LNCAP (cell line): ENCODE results near the gene LRRC3.

Experiments used
- CTCF ChIP-seq: fragments of 450-650 bp; IDR thresholded peaks from 2 replicates; pipeline ENCODE4 v1.5.1; 2017; ENCODE audit warnings: mild to moderate bottlenecking

LRRC3 gene

GRCh38 chr21:44456915-44457736 lies 1.8 kb downstream of the LRRC3 start:
- no peak for TF ChIP-seq CTCF

GRCh38 chr21:44458971-44459711 lies 3.8 kb downstream of the LRRC3 start:
- TF ChIP-seq CTCF: no peak

GRCh38 chr21:44459712-44460440 lies 4.6 kb downstream of the LRRC3 start:
- no peak for TF ChIP-seq CTCF

GRCh38 chr21:44460441-44460755 lies 5.1 kb downstream of the LRRC3 start:
- TF ChIP-seq CTCF: no peak

GRCh38 chr21:44461005-44461404 lies 5.7 kb downstream of the LRRC3 start:
- TF ChIP-seq CTCF: no peak

- no peak for TF ChIP-seq CTCF
Observed at GRCh38 chr21:44461464-44462001, 6.2 kb downstream of the LRRC3 start.

GRCh38 chr21:44462086-44462833 lies 7.0 kb downstream of the LRRC3 start:
- TF ChIP-seq CTCF: no peak
